ENCODE measurements around the gene TMEM143.

DNA sequence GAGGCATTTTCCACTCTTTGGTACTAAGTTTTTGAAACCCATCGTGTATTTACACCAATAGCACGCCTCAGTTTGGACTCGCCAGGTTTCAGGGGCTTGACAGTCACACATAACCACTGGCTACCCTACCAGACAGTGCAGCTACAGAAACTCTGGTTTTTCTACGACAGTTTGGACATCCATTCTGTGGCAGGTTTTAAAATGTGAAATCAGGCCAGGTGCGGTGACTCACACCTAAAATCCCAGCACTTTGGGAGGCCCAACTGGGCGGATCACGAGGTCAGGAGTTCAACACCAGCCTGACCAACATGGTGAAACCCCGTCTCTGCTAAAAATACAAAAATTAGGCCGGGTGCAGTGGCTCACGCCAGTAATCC, 14.4 kb upstream of the TMEM143 start:
- TF ChIP-seq EP300 (IDR thresholded peaks at IDR 0.05; ENCODE audit: borderline replicate concordance in 1 of 2, control insufficient read depth in 1 of 2, low read depth in 2 of 2, low read length in 2 of 2) (no peak), EZH2 (IDR thresholded peaks at IDR 0.05; ENCODE audit: borderline replicate concordance, control insufficient read depth, low read depth, low read length) (no peak), NBN (IDR thresholded peaks at IDR 0.05) (no peak), ZZZ3 (IDR thresholded peaks at IDR 0.05; ENCODE audit: control insufficient read depth, insufficient read length, low read depth) (no peak), ATF7 (IDR thresholded peaks at IDR 0.05; ENCODE audit: low read depth) (no peak), CTCF (IDR thresholded peaks at IDR 0.05 in 2 of 3, conservative IDR thresholded peaks at IDR 0.05 in 1 of 3; ENCODE audit: control insufficient read depth in 2 of 3, extremely low read depth in 1 of 3, insufficient read depth in 1 of 3, low read depth in 3 of 3, low read length in 3 of 3) (no peak), GABPA (IDR thresholded peaks at IDR 0.05; ENCODE audit: low read depth) (no peak), CEBPB (IDR thresholded peaks at IDR 0.05; ENCODE audit: borderline replicate concordance in 1 of 2, low read depth in 2 of 2, low read length in 2 of 2) (no peak), FOXM1 (IDR thresholded peaks at IDR 0.05; ENCODE audit: low read depth, low read length) (no peak), NFYB (IDR thresholded peaks at IDR 0.05; ENCODE audit: insufficient read depth, low read depth, low read length) (no peak), SMAD1 (IDR thresholded peaks at IDR 0.05; ENCODE audit: low read depth, partially characterized antibody) (no peak), ZNF274 (IDR thresholded peaks at IDR 0.05; ENCODE audit: insufficient read depth, insufficient read length) (no peak), WRNIP1 (IDR thresholded peaks at IDR 0.05; ENCODE audit: borderline replicate concordance, low read depth, low read length) (no peak)

All from GM12878 (cell line).